GM23338 (cell line): Measurements from ENCODE around the gene DCUN1D2. TPM values are rescaled to one million over a fixed set of nuclear protein-coding genes. Genes with fewer than 3 reads are reported as not detected.

ENCODE experiments used
- ATAC-seq: fragments of 200-7000 bp; cut with Tn5 transposase; 3 replicates; pipeline ENCODE4 v1.9.1; 2020
- DNase-seq: peaks from one replicate; pipeline ENCODE4 v3.0.0-alpha.2; 2015; ENCODE audit warnings: low spot score
- H2AFZ ChIP-seq: fragments of 200-600 bp; sonication (generic); 2 replicates; pipeline ENCODE4 v1.8.0; 2016; ENCODE audit warnings: antibody characterized with exemption, mild to moderate bottlenecking, moderate library complexity
- H3F3A ChIP-seq: fragments of 200-600 bp; sonication (generic); replicated peaks from 2 replicates; pipeline ENCODE4 v1.8.0; 2017; ENCODE audit warnings: antibody characterized with exemption, mixed run types, low read depth
- H3K27ac ChIP-seq: fragments of 200-600 bp; sonication (generic); 2 replicates; pipeline ENCODE4 v1.6.1; 2016; ENCODE audit warnings: low read depth
- H3K27me3 ChIP-seq: fragments of 200-600 bp; sonication (generic); 2 replicates; pipeline ENCODE4 v1.8.0; 2016; ENCODE audit warnings: mild to moderate bottlenecking, mixed run types, moderate library complexity; ENCODE audit not compliant: insufficient read depth
- H3K36me3 ChIP-seq: fragments of 200-600 bp; sonication (generic); 2 replicates; pipeline ENCODE4 v1.8.0; 2016; ENCODE audit warnings: mild to moderate bottlenecking; ENCODE audit not compliant: insufficient read depth
- H3K4me1 ChIP-seq: fragments of 200-600 bp; sonication (generic); 2 replicates; pipeline ENCODE4 v1.8.0; 2016; ENCODE audit warnings: mild to moderate bottlenecking, moderate library complexity; ENCODE audit not compliant: insufficient read depth
- H3K4me2 ChIP-seq: fragments of 200-600 bp; sonication (generic); 2 replicates; pipeline ENCODE4 v1.7.1; 2017; ENCODE audit warnings: mixed run types
- H3K4me3 ChIP-seq: fragments of 200-600 bp; sonication (generic); 2 replicates; pipeline ENCODE4 v1.6.1; 2016; ENCODE audit warnings: mixed run types
- H3K79me2 ChIP-seq: fragments of 200-600 bp; sonication (generic); replicated peaks from 2 replicates; pipeline ENCODE4 v1.8.0; 2017; ENCODE audit warnings: mild to moderate bottlenecking; ENCODE audit not compliant: insufficient read depth
- H3K9me2 ChIP-seq: fragments of 200-600 bp; sonication (generic); 2 replicates; pipeline ENCODE4 v1.8.0; 2017; ENCODE audit not compliant: insufficient read depth
- H4K20me1 ChIP-seq: fragments of 200-600 bp; sonication (generic); replicated peaks from 2 replicates; pipeline ENCODE4 v1.8.0; 2017; ENCODE audit warnings: mild to moderate bottlenecking; ENCODE audit not compliant: insufficient read depth
- H3K27ac Mint-ChIP-seq: 2 replicates; pipeline ENCODE4 v1.8.0; 2020; ENCODE audit warnings: inconsistent platforms, mild to moderate bottlenecking, moderate library complexity, mixed read lengths
- H3K27me3 Mint-ChIP-seq: 3 replicates; pipeline ENCODE4 v1.8.0; 2022; ENCODE audit warnings: low read depth, mild to moderate bottlenecking, moderate library complexity, mixed read lengths, inconsistent platforms; ENCODE audit not compliant: insufficient read depth, poor library complexity
- H3K36me3 Mint-ChIP-seq: 3 replicates; pipeline ENCODE4 v1.8.0; 2021; ENCODE audit warnings: low read depth, mild to moderate bottlenecking, inconsistent platforms, moderate library complexity, mixed read lengths
- H3K4me1 Mint-ChIP-seq: 3 replicates; pipeline ENCODE4 v1.8.0; 2020; ENCODE audit warnings: mild to moderate bottlenecking, inconsistent platforms, mixed read lengths
- H3K4me3 Mint-ChIP-seq: 3 replicates; pipeline ENCODE4 v1.8.0; 2021; ENCODE audit warnings: moderate library complexity, mild to moderate bottlenecking, inconsistent platforms, mixed read lengths
- H3K9me3 Mint-ChIP-seq: 3 replicates; pipeline ENCODE4 v1.8.0; 2020; ENCODE audit warnings: moderate library complexity, mild to moderate bottlenecking, inconsistent platforms, mixed read lengths
- CREB1 ChIP-seq: fragments of 250-450 bp; sonication (Bioruptor Pico); IDR thresholded peaks from 2 replicates; pipeline ENCODE4 v1.5.0; 2020; ENCODE audit warnings: low read depth, mild to moderate bottlenecking, moderate library complexity
- EZH2 ChIP-seq: fragments of 200-600 bp; sonication (generic); IDR thresholded peaks from one replicate; pipeline ENCODE4 v1.8.0; 2017; ENCODE audit warnings: antibody characterized with exemption, mild to moderate bottlenecking, low read depth; ENCODE audit not compliant: unreplicated experiment
- EZH2phosphoT487 ChIP-seq: fragments of 200-600 bp; sonication (generic); IDR thresholded peaks from one replicate; pipeline ENCODE4 v1.8.1; 2018; ENCODE audit warnings: antibody characterized with exemption; ENCODE audit not compliant: unreplicated experiment
- JUNB ChIP-seq: IDR thresholded peaks from one replicate; pipeline ENCODE4 v1.6.1; 2016; ENCODE audit warnings: antibody characterized with exemption; ENCODE audit not compliant: unreplicated experiment
- NANOG ChIP-seq: IDR thresholded peaks from 2 replicates; pipeline ENCODE4 v1.6.1; 2016; ENCODE audit warnings: antibody characterized with exemption, borderline replicate concordance
- POLR2AphosphoS5 ChIP-seq: IDR thresholded peaks from 2 replicates; pipeline ENCODE4 v1.6.1; 2016; ENCODE audit warnings: antibody characterized with exemption, low read depth
- STAT1 ChIP-seq: IDR thresholded peaks from one replicate; pipeline ENCODE4 v1.6.1; 2016; ENCODE audit warnings: antibody characterized with exemption; ENCODE audit not compliant: unreplicated experiment
- ZNF114 ChIP-seq: fragments of 250-450 bp; sonication (Bioruptor Pico); IDR thresholded peaks from 2 replicates; pipeline ENCODE4 v1.5.0; 2020; ENCODE audit warnings: mild to moderate bottlenecking, moderate library complexity
- ZNF331 ChIP-seq: fragments of 250-450 bp; sonication (Bioruptor Pico); IDR thresholded peaks from 2 replicates; pipeline ENCODE4 v1.5.0; 2020; ENCODE audit warnings: low read depth, mild to moderate bottlenecking, moderate library complexity
- polyA plus RNA-seq: library from polyadenylated mRNA; unstranded; fragments of >200 nt; fragmentation: Nextera tagmentation; extraction: Ambion mirVana; gene quantifications from 2 replicates; pipeline ENCODE4 v1.2.1, GENCODE V29; 2016
- total RNA-seq: library from RNA; depleted of rRNA; stranded (reverse); fragments of >200 nt; shearing (Covaris generic); gene quantifications from 2 replicates; pipeline ENCODE4 v1.2.3, GENCODE V29; 2014
- TF ChIP-seq, protein P1 (sequence below): IDR thresholded peaks from 2 replicates; pipeline ENCODE4 v1.6.1; 2016; ENCODE audit warnings: antibody characterized with exemption
- TF ChIP-seq, protein P2 (sequence below): IDR thresholded peaks from one replicate; pipeline ENCODE4 v1.6.1; 2018; ENCODE audit warnings: antibody characterized with exemption; ENCODE audit not compliant: unreplicated experiment
- TF ChIP-seq, protein P3 (sequence below), 2 experiments: fragments of 200-600 bp in 1 of 2; sonication (generic) in 1 of 2; conservative IDR thresholded peaks; 2 replicates each; pipeline versions ENCODE4 v1.5.1 to v1.6.1; 2016 to 2017; ENCODE audit warnings: antibody characterized with exemption in 2 of 2, low read depth in 2 of 2, mild to moderate bottlenecking in 2 of 2, moderate library complexity in 1 of 2
- TF ChIP-seq, protein P4 (sequence below): fragments of 250-450 bp; sonication (Bioruptor Pico); IDR thresholded peaks from 2 replicates; pipeline ENCODE4 v1.5.0; 2020; ENCODE audit warnings: mild to moderate bottlenecking, moderate library complexity

DCUN1D2 gene
- total and polyA plus RNA-seq, 2 experiments from 2014 or later: 12.3 to 38.0 TPM

DNA sequence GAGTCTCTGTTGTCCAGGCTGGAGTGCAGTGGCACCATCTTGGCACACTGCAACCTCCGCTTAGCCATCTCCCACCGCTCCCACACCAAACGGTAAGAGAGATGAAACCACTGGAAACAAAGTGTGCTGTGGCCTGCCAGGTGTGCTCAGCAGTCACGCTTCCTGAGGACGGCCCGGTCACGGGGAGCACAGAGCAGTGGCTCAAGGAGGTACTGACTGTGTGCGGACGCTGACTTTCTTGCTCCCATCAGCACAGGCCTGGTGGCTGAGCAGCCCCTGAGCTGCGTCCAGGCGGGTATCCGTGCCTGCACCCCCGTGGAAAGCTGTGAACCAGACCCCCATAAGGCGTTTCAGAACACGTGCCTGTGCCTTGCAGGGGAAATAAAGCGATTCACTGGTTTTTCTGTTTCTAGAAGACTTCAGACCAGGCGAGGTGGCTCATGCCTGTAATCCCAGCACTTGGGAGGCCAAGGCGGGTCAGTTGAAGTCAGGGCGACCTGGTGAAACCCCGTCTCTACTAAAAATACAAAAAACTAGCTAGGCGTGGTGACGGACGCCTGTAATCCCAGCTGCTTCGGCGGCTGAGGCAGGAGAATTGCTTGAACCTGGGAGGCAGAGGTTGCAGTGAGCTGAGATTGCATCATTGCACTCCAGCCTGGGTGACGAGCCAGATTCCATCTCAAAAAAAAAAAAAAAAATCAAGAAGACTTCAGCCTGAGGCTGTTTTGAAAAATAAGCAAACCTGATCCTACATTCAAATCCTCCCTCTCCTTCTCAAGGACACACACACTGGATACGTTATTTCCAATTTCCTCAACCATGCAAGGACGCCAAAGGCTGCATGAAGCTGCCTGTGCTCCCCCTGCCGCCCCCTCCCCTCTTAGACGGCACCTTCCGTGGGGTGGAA is 62.7 kb downstream of the DCUN1D2 start:
- Histone ChIP-seq H3K27ac (no peak overlapping the region; the same call in 1 of the 2 replicates), H3K79me2 (no peaks in the 10 kb centered on the region), H3K4me1 (no peaks in the 10 kb centered on the region), H3F3A (no peaks in the 10 kb centered on the region), H3K27me3 (no peaks in the 10 kb centered on the region), H2AFZ (peak overlapping the region; percentile 43; the same call in 1 of the 2 replicates), H3K4me2 (no peak overlapping the region), H3K4me3 (no peak overlapping the region), H3K36me3 (no peaks in the 10 kb centered on the region), H3K9me2 (no peaks in the 10 kb centered on the region), H4K20me1 (no peaks in the 10 kb centered on the region)
- TF ChIP-seq POLR2AphosphoS5 (no peak), NANOG (no peak), ZNF331 (CRISPR knock-in tag) (no peak), EZH2phosphoT487 (no peak), ZNF114 (CRISPR knock-in tag) (no peak), CREB1 (no peak), EZH2 (no peak), JUNB (no peak), STAT1 (no peak)
- TF ChIP-seq, protein P1, sequence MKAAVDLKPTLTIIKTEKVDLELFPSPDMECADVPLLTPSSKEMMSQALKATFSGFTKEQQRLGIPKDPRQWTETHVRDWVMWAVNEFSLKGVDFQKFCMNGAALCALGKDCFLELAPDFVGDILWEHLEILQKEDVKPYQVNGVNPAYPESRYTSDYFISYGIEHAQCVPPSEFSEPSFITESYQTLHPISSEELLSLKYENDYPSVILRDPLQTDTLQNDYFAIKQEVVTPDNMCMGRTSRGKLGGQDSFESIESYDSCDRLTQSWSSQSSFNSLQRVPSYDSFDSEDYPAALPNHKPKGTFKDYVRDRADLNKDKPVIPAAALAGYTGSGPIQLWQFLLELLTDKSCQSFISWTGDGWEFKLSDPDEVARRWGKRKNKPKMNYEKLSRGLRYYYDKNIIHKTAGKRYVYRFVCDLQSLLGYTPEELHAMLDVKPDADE: no peak
- TF ChIP-seq, protein P2, sequence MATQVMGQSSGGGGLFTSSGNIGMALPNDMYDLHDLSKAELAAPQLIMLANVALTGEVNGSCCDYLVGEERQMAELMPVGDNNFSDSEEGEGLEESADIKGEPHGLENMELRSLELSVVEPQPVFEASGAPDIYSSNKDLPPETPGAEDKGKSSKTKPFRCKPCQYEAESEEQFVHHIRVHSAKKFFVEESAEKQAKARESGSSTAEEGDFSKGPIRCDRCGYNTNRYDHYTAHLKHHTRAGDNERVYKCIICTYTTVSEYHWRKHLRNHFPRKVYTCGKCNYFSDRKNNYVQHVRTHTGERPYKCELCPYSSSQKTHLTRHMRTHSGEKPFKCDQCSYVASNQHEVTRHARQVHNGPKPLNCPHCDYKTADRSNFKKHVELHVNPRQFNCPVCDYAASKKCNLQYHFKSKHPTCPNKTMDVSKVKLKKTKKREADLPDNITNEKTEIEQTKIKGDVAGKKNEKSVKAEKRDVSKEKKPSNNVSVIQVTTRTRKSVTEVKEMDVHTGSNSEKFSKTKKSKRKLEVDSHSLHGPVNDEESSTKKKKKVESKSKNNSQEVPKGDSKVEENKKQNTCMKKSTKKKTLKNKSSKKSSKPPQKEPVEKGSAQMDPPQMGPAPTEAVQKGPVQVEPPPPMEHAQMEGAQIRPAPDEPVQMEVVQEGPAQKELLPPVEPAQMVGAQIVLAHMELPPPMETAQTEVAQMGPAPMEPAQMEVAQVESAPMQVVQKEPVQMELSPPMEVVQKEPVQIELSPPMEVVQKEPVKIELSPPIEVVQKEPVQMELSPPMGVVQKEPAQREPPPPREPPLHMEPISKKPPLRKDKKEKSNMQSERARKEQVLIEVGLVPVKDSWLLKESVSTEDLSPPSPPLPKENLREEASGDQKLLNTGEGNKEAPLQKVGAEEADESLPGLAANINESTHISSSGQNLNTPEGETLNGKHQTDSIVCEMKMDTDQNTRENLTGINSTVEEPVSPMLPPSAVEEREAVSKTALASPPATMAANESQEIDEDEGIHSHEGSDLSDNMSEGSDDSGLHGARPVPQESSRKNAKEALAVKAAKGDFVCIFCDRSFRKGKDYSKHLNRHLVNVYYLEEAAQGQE: no peak
- TF ChIP-seq, protein P3, sequence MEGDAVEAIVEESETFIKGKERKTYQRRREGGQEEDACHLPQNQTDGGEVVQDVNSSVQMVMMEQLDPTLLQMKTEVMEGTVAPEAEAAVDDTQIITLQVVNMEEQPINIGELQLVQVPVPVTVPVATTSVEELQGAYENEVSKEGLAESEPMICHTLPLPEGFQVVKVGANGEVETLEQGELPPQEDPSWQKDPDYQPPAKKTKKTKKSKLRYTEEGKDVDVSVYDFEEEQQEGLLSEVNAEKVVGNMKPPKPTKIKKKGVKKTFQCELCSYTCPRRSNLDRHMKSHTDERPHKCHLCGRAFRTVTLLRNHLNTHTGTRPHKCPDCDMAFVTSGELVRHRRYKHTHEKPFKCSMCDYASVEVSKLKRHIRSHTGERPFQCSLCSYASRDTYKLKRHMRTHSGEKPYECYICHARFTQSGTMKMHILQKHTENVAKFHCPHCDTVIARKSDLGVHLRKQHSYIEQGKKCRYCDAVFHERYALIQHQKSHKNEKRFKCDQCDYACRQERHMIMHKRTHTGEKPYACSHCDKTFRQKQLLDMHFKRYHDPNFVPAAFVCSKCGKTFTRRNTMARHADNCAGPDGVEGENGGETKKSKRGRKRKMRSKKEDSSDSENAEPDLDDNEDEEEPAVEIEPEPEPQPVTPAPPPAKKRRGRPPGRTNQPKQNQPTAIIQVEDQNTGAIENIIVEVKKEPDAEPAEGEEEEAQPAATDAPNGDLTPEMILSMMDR (conservative IDR thresholded peaks at IDR 0.05; ENCODE audit: low read depth in 2 of 2): no peak
- TF ChIP-seq, protein P4, sequence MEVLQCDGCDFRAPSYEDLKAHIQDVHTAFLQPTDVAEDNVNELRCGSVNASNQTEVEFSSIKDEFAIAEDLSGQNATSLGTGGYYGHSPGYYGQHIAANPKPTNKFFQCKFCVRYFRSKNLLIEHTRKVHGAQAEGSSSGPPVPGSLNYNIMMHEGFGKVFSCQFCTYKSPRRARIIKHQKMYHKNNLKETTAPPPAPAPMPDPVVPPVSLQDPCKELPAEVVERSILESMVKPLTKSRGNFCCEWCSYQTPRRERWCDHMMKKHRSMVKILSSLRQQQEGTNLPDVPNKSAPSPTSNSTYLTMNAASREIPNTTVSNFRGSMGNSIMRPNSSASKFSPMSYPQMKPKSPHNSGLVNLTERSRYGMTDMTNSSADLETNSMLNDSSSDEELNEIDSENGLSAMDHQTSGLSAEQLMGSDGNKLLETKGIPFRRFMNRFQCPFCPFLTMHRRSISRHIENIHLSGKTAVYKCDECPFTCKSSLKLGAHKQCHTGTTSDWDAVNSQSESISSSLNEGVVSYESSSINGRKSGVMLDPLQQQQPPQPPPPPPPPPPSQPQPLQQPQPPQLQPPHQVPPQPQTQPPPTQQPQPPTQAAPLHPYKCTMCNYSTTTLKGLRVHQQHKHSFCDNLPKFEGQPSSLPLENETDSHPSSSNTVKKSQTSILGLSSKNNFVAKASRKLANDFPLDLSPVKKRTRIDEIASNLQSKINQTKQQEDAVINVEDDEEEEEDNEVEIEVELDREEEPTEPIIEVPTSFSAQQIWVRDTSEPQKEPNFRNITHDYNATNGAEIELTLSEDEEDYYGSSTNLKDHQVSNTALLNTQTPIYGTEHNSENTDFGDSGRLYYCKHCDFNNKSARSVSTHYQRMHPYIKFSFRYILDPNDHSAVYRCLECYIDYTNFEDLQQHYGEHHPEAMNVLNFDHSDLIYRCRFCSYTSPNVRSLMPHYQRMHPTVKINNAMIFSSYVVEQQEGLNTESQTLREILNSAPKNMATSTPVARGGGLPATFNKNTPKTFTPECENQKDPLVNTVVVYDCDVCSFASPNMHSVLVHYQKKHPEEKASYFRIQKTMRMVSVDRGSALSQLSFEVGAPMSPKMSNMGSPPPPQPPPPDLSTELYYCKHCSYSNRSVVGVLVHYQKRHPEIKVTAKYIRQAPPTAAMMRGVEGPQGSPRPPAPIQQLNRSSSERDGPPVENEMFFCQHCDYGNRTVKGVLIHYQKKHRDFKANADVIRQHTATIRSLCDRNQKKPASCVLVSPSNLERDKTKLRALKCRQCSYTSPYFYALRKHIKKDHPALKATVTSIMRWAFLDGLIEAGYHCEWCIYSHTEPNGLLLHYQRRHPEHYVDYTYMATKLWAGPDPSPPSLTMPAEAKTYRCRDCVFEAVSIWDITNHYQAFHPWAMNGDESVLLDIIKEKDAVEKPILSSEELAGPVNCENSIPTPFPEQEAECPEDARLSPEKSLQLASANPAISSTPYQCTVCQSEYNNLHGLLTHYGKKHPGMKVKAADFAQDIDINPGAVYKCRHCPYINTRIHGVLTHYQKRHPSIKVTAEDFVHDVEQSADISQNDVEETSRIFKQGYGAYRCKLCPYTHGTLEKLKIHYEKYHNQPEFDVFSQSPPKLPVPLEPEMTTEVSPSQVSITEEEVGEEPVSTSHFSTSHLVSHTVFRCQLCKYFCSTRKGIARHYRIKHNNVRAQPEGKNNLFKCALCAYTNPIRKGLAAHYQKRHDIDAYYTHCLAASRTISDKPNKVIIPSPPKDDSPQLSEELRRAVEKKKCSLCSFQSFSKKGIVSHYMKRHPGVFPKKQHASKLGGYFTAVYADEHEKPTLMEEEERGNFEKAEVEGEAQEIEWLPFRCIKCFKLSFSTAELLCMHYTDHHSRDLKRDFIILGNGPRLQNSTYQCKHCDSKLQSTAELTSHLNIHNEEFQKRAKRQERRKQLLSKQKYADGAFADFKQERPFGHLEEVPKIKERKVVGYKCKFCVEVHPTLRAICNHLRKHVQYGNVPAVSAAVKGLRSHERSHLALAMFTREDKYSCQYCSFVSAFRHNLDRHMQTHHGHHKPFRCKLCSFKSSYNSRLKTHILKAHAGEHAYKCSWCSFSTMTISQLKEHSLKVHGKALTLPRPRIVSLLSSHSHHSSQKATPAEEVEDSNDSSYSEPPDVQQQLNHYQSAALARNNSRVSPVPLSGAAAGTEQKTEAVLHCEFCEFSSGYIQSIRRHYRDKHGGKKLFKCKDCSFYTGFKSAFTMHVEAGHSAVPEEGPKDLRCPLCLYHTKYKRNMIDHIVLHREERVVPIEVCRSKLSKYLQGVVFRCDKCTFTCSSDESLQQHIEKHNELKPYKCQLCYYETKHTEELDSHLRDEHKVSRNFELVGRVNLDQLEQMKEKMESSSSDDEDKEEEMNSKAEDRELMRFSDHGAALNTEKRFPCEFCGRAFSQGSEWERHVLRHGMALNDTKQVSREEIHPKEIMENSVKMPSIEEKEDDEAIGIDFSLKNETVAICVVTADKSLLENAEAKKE: no peak
- H3K4me1 Mint-ChIP-seq: peaks cover 3% of the 10 kb centered on the region; the same call in 1 of the 3 replicates
- H3K36me3 Mint-ChIP-seq: no peaks in the 10 kb centered on the region
- H3K27me3 Mint-ChIP-seq: peaks cover 3% of the 10 kb centered on the region
- H3K27ac Mint-ChIP-seq: peak overlapping the region; percentile 93
- DNase-seq: no peak
- H3K4me3 Mint-ChIP-seq: no peak overlapping the region
- ATAC-seq: peak; percentile 24; the same call in 1 of the 3 replicates
- H3K9me3 Mint-ChIP-seq: no peaks in the 10 kb centered on the region
